Suprapubic skin (tissue), 4 donors: ENCODE results near the gene KLRF1. TPM values are rescaled to one million over a fixed set of nuclear protein-coding genes. Genes with fewer than 3 reads are reported as not detected.
A peak's percentile ranks its signal among the peaks of the same experiment; 100 is the strongest.
"Not testable (repeated sequence)": the region's sequence is repeated elsewhere in the genome, so short reads cannot be mapped to it uniquely, and the experiment has no call there.

Experiments
- DNase-seq, 2 donors: peaks; one replicate each; pipeline ENCODE4 v3.0.0-alpha.2; 2019; ENCODE audit warnings: low spot score in 2 of 2
- H3K27ac ChIP-seq: fragments of 200-600 bp; sonication (generic); one replicate; pipeline ENCODE4 v1.5.1; 2019
- H3K27me3 ChIP-seq: fragments of 200-600 bp; sonication (generic); one replicate; pipeline ENCODE4 v1.5.1; 2019
- H3K36me3 ChIP-seq: fragments of 200-600 bp; sonication (generic); one replicate; pipeline ENCODE4 v1.5.1; 2019
- H3K4me1 ChIP-seq: fragments of 200-600 bp; sonication (generic); one replicate; pipeline ENCODE4 v1.5.1; 2019
- H3K4me3 ChIP-seq: fragments of 200-600 bp; sonication (generic); one replicate; pipeline ENCODE4 v1.5.1; 2019; ENCODE audit warnings: mild to moderate bottlenecking
- H3K9me3 ChIP-seq: fragments of 200-600 bp; sonication (generic); one replicate; pipeline ENCODE4 v1.5.1; 2019
- EP300 ChIP-seq: sonication (generic); formaldehyde crosslinking; IDR thresholded peaks from one replicate; pipeline ENCODE4 v1.6.1; 2017; ENCODE audit warnings: antibody characterized with exemption
- POLR2A ChIP-seq, 2 donors: fragments of 450-650 bp; IDR thresholded peaks; one replicate each; pipeline ENCODE4 v1.6.1; 2017; ENCODE audit warnings: antibody characterized with exemption in 2 of 2, mild to moderate bottlenecking in 2 of 2, moderate library complexity in 2 of 2
- POLR2AphosphoS5 ChIP-seq, 3 donors: sonication (generic); formaldehyde crosslinking; IDR thresholded peaks; one replicate each; pipeline ENCODE4 v1.6.1; 2017; ENCODE audit warnings: antibody characterized with exemption in 3 of 3
- WGBS: methylation state at CpG from one replicate; pipeline ENCODE4 v1.1.5; 2018; 5-methylcytosine and 5-hydroxymethylcytosine counted together
- total RNA-seq, 4 donors: library from RNA; depleted of rRNA; stranded (reverse); fragments of >200 nt; gene quantifications; one replicate each; pipeline ENCODE4 v1.1.0, GENCODE V29; 2016
- TF ChIP-seq, protein P1 (sequence below), 2 donors: fragments of 200-600 bp in 1 of 2; fragments of 450-650 bp in 1 of 2; sonication (generic) in 1 of 2; IDR thresholded peaks; one replicate each; pipeline ENCODE4 v1.5.1; 2016 to 2019; ENCODE audit warnings: antibody characterized with exemption in 2 of 2, mild to moderate bottlenecking in 1 of 2, moderate library complexity in 1 of 2

Gene KLRF1
- total RNA-seq, 4 donors from 2014 or later: not detected

DNA sequence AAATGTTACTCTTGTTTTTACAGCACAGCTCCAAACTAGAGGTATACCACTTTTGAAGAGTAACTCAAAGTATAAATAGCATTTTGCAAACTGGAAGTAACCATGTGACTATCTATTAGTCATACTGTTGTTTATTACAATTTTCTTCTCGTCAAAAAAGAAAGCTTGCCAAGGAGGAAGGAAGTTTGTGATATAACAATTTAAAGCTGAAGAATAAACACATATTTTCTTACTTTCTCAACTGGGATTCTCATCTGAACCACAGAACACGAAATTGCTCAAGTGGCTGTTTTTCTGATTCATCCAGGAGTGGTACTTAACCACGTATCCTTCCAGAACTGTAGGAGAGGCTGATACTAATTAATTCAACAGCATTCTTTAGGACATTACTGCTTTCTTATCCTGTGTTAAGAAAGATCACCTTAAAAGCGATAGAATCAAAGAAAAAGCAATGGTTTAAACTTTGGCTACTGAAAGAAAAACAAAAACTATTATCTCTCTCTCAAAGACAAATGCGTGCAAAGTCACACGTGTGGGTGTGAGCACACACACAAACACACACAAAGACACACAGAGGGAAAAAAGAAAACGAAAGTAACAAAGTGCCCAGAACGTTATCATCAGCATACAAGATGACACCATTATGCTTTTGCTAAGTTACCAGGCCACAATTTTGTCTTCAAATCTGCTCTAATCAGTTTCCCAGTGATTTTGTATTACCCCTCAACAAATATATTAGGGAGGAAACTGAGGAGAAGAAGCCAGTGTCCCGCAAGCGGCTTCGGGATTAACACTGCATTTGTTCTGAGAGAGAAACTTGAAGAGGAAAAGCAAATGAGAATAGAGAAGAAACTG, 42.3 kb downstream of the KLRF1 start, which contains the start of gene CLEC2B:
CLEC2B (minus strand) TSS at position 48 of the 855 bp plus-strand sequence.
- Histone ChIP-seq H3K9me3 (no peaks in the 10 kb centered on the region), H3K36me3 (no peaks in the 10 kb centered on the region), H3K27me3 (no peaks in the 10 kb centered on the region), H3K4me3 (peak within 1 kb of the TSS; percentile 48), H3K4me1 (peaks cover 30% of the 10 kb centered on the region), H3K27ac (peak within 1 kb of the TSS; percentile 94)
- TF ChIP-seq POLR2AphosphoS5 (IDR thresholded peaks at IDR 0.05) (peak in 1 of 3 donors; percentile 7), EP300 (no peak), POLR2A (IDR thresholded peaks at IDR 0.05) (peak in 1 of 2 donors; percentile 56)
- TF ChIP-seq, protein P1, sequence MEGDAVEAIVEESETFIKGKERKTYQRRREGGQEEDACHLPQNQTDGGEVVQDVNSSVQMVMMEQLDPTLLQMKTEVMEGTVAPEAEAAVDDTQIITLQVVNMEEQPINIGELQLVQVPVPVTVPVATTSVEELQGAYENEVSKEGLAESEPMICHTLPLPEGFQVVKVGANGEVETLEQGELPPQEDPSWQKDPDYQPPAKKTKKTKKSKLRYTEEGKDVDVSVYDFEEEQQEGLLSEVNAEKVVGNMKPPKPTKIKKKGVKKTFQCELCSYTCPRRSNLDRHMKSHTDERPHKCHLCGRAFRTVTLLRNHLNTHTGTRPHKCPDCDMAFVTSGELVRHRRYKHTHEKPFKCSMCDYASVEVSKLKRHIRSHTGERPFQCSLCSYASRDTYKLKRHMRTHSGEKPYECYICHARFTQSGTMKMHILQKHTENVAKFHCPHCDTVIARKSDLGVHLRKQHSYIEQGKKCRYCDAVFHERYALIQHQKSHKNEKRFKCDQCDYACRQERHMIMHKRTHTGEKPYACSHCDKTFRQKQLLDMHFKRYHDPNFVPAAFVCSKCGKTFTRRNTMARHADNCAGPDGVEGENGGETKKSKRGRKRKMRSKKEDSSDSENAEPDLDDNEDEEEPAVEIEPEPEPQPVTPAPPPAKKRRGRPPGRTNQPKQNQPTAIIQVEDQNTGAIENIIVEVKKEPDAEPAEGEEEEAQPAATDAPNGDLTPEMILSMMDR (IDR thresholded peaks at IDR 0.05): no peak
- 8% methylated on average over 11 of the region's 11 CpGs for WGBS
- no peak for DNase-seq

DNA sequence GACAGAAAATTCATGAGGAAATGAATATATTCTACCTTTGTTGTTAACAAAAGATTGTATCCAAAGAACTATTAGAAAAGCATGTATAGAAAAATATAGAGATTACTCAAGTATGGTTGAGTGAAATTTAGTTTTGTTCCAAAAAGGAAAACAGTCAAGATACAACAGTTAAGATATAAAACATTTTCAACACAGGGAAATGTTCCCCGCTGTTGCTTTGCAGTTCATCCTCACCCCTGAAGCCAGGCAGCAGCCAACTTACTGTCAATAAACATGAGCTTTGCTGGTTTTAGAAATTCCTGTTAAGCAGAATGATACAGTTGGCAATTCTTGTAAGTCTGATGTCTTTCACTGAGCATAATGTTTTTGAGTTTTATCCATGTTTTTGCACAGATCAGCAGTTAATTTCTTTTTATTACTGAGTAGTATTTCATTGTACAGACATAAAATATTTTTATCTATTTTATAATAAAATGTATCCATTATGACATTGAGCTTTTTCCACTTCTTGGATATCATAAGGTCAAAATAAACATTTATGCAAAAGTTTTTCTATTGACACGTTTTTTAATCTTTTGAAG, 43.1 kb downstream of the KLRF1 start:
- Histone ChIP-seq H3K27me3 (no peaks in the 10 kb centered on the region), H3K4me1 (peaks cover 30% of the 10 kb centered on the region), H3K9me3 (no peaks in the 10 kb centered on the region), H3K4me3 (peak overlapping the region; percentile 48), H3K36me3 (no peaks in the 10 kb centered on the region), H3K27ac (peak overlapping the region; percentile 94)
- 42% methylated on average over 2 of the region's 2 CpGs for WGBS
- TF ChIP-seq POLR2AphosphoS5 (IDR thresholded peaks at IDR 0.05) (no peak), POLR2A (IDR thresholded peaks at IDR 0.05) (no peak), EP300 (no peak)
- TF ChIP-seq, protein P1 (IDR thresholded peaks at IDR 0.05): no peak
- no peak for DNase-seq

DNA sequence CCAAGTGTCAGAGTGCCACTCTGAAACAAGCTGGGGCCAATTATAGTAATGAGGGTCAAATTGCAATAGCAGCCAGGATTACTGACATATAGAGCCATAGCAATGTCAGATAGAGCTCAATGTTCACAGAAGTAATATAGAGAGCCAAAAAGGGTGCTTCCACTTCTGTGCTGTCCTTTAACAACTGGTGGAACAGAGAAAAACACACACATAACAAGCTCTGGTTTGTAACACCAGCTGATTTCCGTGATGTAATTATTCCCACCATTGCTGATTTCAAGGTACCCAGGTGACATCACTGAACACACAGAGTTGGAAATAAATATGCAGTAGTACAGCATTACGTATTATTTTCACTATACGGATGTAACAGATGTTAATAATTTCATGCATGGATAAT, 44.9 kb downstream of the KLRF1 start:
- peak overlapping the region; percentile 94 for H3K27ac ChIP-seq

DNA sequence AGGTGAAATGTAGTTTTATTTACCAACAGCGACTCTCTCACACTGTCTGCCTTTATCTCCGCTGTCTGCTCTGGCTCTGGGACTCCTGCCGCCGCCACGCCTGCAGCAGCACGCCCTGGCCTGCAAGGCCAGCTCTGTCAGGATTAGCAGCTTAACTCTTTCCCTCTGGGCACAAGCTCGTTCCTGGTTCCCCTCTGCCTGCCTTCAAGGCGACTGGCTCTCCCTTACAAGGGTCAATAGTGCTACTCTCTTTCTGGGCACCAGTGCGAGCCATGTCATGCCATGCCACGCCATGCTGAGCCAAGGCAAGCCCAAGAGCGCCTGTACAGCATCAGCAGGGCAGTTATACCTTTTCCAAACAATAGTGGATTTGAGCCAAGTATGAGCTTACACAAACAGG, 45.5 kb downstream of the KLRF1 start:
- TF ChIP-seq EP300 (no peak), POLR2AphosphoS5 (IDR thresholded peaks at IDR 0.05) (peak in 1 of 3 donors; percentile 45)
- peak overlapping the region; percentile 94 for H3K27ac ChIP-seq
- H3K27me3 ChIP-seq: no peaks in the 10 kb centered on the region
- peaks cover 28% of the 10 kb centered on the region for H3K4me1 ChIP-seq
- H3K36me3 ChIP-seq: no peaks in the 10 kb centered on the region
- H3K4me3 ChIP-seq: peak overlapping the region; percentile 16
- H3K9me3 ChIP-seq: no peaks in the 10 kb centered on the region
- DNase-seq: no peak
- WGBS: 50% methylated on average over 11 of the region's 11 CpGs

More for the DNA sequence above, 44.9 kb downstream of the KLRF1 start:
- Histone ChIP-seq H3K27me3 (no peaks in the 10 kb centered on the region), H3K4me3 (peak overlapping the region; percentile 16), H3K9me3 (no peaks in the 10 kb centered on the region), H3K4me1 (peaks cover 28% of the 10 kb centered on the region), H3K36me3 (no peaks in the 10 kb centered on the region)
- no peak for DNase-seq
- TF ChIP-seq EP300 (no peak), POLR2AphosphoS5 (IDR thresholded peaks at IDR 0.05) (no peak), POLR2A (IDR thresholded peaks at IDR 0.05) (no peak)
- TF ChIP-seq, protein P1 (IDR thresholded peaks at IDR 0.05): no peak
- 53% methylated on average over 3 of the region's 3 CpGs for WGBS

DNA sequence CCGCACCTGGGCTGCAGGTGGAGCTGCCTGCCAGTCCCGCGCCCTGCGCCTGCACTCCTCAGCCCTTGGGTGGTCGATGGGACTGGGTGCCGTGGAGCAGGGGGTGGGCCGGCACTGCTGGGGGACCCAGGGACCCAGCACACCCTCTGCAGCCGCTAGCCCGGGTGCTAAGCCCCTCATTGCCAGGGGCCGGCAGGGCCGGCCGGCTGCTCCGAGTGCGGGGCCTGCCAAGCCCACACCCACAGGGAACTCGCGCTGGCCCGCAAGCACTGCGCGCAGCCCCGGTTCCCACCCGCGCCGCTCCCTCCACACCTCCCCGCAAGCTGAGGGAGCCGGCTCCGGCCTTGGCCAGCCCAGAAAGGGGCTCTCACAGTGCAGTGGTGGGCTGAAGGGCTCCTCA, 48.8 kb downstream of the KLRF1 start:
- H3K36me3 ChIP-seq, H3K27me3 ChIP-seq, DNase-seq, H3K9me3 ChIP-seq, H3K27ac ChIP-seq, H3K4me3 ChIP-seq: not testable (repeated sequence)
- H3K4me1 ChIP-seq: peaks cover 17% of the 10 kb centered on the region
- 100% methylated on average over 1 of the region's 26 CpGs for WGBS

DNA sequence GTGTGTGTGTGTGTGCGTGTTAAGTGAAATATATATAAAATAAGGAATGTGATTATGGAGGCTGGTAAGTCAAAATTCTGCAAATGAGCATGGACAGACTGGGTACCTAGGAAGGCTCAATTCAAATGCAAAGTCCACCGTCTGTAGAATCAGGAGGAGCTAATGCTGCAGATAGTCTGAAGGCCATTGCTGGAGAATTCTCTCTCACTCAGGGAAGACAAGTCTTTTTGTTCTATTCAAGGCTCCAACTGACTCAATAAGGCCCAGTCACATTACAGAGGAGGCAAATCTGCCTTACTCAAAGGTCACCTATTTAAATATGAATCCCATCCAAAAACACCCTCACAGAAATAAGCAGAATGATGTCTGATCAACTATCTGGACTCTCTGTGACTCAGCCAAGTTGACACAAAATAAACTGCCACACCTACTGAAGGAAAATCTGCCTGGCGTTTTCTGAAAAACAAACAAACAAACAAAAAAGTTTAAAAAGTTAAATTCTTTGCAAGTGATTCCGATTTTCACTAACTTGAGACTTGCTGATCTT, 53.3 kb downstream of the KLRF1 start:
- TF ChIP-seq POLR2AphosphoS5 (IDR thresholded peaks at IDR 0.05) (no peak), POLR2A (IDR thresholded peaks at IDR 0.05) (no peak), EP300 (no peak)
- TF ChIP-seq, protein P1 (IDR thresholded peaks at IDR 0.05): no peak
- DNase-seq: no peak
- no peak overlapping the region for H3K4me3 ChIP-seq
- H3K27ac ChIP-seq: no peak overlapping the region
- no peaks in the 10 kb centered on the region for H3K9me3 ChIP-seq
- no peaks in the 10 kb centered on the region for H3K36me3 ChIP-seq
- no peaks in the 10 kb centered on the region for H3K27me3 ChIP-seq
- WGBS: 78% methylated on average over 4 of the region's 4 CpGs
- peaks cover 14% of the 10 kb centered on the region for H3K4me1 ChIP-seq
